Spinal cord (tissue), 10 donors: ENCODE data around the gene CD48. TPM values are rescaled to one million over a fixed set of nuclear protein-coding genes. Genes with fewer than 3 reads are reported as not detected.
"Not testable (repeated sequence)": the region's sequence is repeated elsewhere in the genome, so short reads cannot be mapped to it uniquely, and the experiment has no call there.

Source experiments
- DNase-seq, 6 donors: peaks; one replicate each; pipeline versions ENCODE4 v3.0.0 to v3.0.0-alpha.2; 2013 to 2015; ENCODE audit warnings: low spot score in 6 of 6, low read depth in 4 of 6
- H3K27ac ChIP-seq: one replicate; pipeline ENCODE4 v1.5.1; 2013; ENCODE audit warnings: low read depth, low read length, control low read depth
- H3K27me3 ChIP-seq: one replicate; pipeline ENCODE4 v1.6.1; 2013; ENCODE audit warnings: low read length; ENCODE audit not compliant: control insufficient read depth, insufficient read depth
- H3K36me3 ChIP-seq: one replicate; pipeline ENCODE4 v1.6.1; 2013; ENCODE audit warnings: low read length; ENCODE audit not compliant: control insufficient read depth, insufficient read depth
- H3K4me1 ChIP-seq: one replicate; pipeline ENCODE4 v1.6.1; 2013; ENCODE audit warnings: low read length; ENCODE audit not compliant: control insufficient read depth, insufficient read depth
- H3K4me3 ChIP-seq: one replicate; pipeline ENCODE4 v1.5.1; 2013; ENCODE audit warnings: low read depth, low read length, control low read depth
- H3K9me3 ChIP-seq: one replicate; pipeline ENCODE4 v1.6.1; 2013; ENCODE audit warnings: low read length; ENCODE audit not compliant: control insufficient read depth, insufficient read depth
- WGBS: methylation state at CpG from one replicate; pipeline ENCODE4 v1.1.5; 2013; ENCODE audit warnings: missing lambda C conversion rate; ENCODE audit not compliant: insufficient coverage; 5-methylcytosine and 5-hydroxymethylcytosine counted together
- polyA plus RNA-seq, 2 donors: library from polyadenylated mRNA; unstranded; fragments of 120-200 nt; gene quantifications; one replicate each; pipeline ENCODE4 v1.2.1, GENCODE V29; 2013; ENCODE audit not compliant: insufficient read length in 2 of 2
- total RNA-seq, 2 donors: library from RNA; depleted of rRNA in 1 of 2; stranded (reverse); fragments of 120-200 nt in 1 of 2; fragments of >200 nt in 1 of 2; gene quantifications; one replicate each; pipeline versions ENCODE4 v1.2.3 to v1.2.4, GENCODE V29; 2013 to 2014
- donor health status: healthy.

The CD48 gene
- total and polyA plus RNA-seq, 4 donors: 0.62 to 9.4 (median 1.1) TPM; not detected in 1

DNA sequence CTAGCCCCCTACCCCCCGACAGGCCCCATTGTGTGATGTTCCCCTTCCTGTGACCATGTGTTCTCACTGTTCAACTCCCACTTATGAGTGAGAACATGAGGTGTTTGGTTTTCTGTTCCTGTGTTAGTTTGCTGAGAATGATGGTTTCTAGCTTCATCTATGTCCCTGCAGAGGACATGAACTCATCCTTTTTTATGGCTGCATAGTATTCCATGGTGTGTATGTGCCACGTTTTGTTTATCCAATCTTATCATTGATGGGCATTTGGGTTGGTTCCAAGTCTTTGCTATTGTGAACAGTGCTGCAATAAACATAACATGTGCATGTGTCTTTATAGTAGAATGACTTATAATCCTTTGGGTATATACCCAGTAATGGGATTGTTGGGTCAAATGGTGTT, 19.9 kb upstream of the CD48 start:
- H3K36me3 ChIP-seq, H3K27ac ChIP-seq, DNase-seq, H3K27me3 ChIP-seq, H3K9me3 ChIP-seq, H3K4me3 ChIP-seq, H3K4me1 ChIP-seq: not testable (repeated sequence)
- 80% methylated on average over 1 of the region's 2 CpGs for whole genome bisulfite sequencing

GRCh38 chr1:160727316-160727640, 15.7 kb upstream of the CD48 start:
- no peak for DNase-seq
- H3K27me3 ChIP-seq: no peaks in the 10 kb centered on the region
- no peaks in the 10 kb centered on the region for H3K36me3 ChIP-seq
- no peak overlapping the region for H3K27ac ChIP-seq
- no peaks in the 10 kb centered on the region for H3K4me1 ChIP-seq
- no peaks in the 10 kb centered on the region for H3K9me3 ChIP-seq
- no peak overlapping the region for H3K4me3 ChIP-seq

DNA sequence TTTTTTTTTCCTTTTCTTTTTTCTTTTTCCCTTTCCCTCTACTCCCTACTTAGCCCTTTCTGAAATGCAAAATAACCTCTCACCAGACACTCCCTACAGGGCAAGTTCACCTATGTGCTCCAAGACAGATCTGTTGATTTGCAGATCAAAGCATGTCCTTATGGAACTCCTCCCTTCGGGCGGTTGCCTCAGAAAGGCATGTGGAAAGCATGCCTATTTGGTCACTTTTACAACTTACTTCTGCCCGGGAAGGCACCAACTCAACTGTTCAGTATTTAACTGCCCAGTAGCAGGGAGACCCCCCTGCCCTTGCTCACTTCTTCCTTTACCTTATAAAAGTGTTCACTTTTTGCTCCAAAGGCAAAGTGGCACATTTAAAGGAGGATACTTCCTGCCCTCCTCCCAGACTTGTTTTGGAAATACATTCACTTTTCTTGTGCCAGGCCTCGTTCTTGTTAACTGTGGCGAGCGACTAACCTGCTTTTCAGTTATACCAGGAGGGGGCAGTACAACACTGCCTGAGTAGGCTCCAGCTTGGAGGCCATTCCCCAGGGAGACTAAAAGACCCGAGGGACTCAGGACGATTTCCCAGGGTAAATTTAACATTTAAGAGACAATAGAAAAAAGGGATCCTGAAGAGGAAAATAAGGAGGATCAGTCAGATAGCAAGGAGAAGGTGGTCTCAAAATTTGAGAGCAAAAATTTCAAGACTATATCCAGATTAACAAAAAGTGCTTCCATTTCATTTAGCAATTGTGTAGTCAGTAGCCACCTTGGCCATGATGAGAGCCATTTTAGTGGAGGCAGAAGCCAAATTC, 15.1 kb upstream of the CD48 start:
- Histone ChIP-seq H3K4me1 (no peaks in the 10 kb centered on the region), H3K27ac (no peak overlapping the region), H3K4me3 (no peak overlapping the region), H3K27me3 (no peaks in the 10 kb centered on the region), H3K9me3 (no peaks in the 10 kb centered on the region), H3K36me3 (no peaks in the 10 kb centered on the region)
- 15% methylated on average over 8 of the region's 8 CpGs for WGBS
- peak; percentile 33 to 89 (median 57) for DNase-seq

- Histone ChIP-seq H3K4me1 (no peaks in the 10 kb centered on the region), H3K4me3 (no peak overlapping the region), H3K36me3 (no peaks in the 10 kb centered on the region), H3K27ac (no peak overlapping the region), H3K9me3 (no peaks in the 10 kb centered on the region), H3K27me3 (no peaks in the 10 kb centered on the region)
- DNase-seq: no peak
- WGBS: no CpG with 5 or more reads among the region's 3 CpGs
Measured at GRCh38 chr1:160726114-160726497, 14.5 kb upstream of the CD48 start.

- no peaks in the 10 kb centered on the region for H3K27me3 ChIP-seq
- H3K4me3 ChIP-seq: no peak overlapping the region
- H3K4me1 ChIP-seq: no peaks in the 10 kb centered on the region
- H3K9me3 ChIP-seq: no peaks in the 10 kb centered on the region
- WGBS: 74% methylated on average over 6 of the region's 11 CpGs
- H3K27ac ChIP-seq: no peak overlapping the region
- H3K36me3 ChIP-seq: no peaks in the 10 kb centered on the region
- DNase-seq: no peak
Measured at GRCh38 chr1:160724465-160725242, 13.0 kb upstream of the CD48 start.

- Histone ChIP-seq H3K27ac (no peak overlapping the region), H3K36me3 (no peaks in the 10 kb centered on the region), H3K27me3 (no peaks in the 10 kb centered on the region), H3K9me3 (no peaks in the 10 kb centered on the region), H3K4me3 (no peak overlapping the region), H3K4me1 (no peaks in the 10 kb centered on the region)
- DNase-seq: no peak
- no CpG with 5 or more reads among the region's 2 CpGs for WGBS
Measured at GRCh38 chr1:160723332-160723731, 11.7 kb upstream of the CD48 start.

- 23% methylated on average over 8 of the region's 10 CpGs for WGBS
- Histone ChIP-seq H3K36me3 (no peaks in the 10 kb centered on the region), H3K4me1 (no peaks in the 10 kb centered on the region), H3K27ac (no peak overlapping the region), H3K9me3 (no peaks in the 10 kb centered on the region), H3K4me3 (no peak overlapping the region), H3K27me3 (no peaks in the 10 kb centered on the region)
- peak in 2 of 6 donors; percentile 51 to 59 for DNase-seq
Measured at GRCh38 chr1:160722726-160723125, 11.1 kb upstream of the CD48 start.

GRCh38 chr1:160721473-160721872, 9.9 kb upstream of the CD48 start:
- Histone ChIP-seq H3K27ac (no peak overlapping the region), H3K4me1 (no peaks in the 10 kb centered on the region), H3K36me3 (no peaks in the 10 kb centered on the region), H3K27me3 (no peaks in the 10 kb centered on the region), H3K9me3 (no peaks in the 10 kb centered on the region), H3K4me3 (no peak overlapping the region)
- no peak for DNase-seq

DNA sequence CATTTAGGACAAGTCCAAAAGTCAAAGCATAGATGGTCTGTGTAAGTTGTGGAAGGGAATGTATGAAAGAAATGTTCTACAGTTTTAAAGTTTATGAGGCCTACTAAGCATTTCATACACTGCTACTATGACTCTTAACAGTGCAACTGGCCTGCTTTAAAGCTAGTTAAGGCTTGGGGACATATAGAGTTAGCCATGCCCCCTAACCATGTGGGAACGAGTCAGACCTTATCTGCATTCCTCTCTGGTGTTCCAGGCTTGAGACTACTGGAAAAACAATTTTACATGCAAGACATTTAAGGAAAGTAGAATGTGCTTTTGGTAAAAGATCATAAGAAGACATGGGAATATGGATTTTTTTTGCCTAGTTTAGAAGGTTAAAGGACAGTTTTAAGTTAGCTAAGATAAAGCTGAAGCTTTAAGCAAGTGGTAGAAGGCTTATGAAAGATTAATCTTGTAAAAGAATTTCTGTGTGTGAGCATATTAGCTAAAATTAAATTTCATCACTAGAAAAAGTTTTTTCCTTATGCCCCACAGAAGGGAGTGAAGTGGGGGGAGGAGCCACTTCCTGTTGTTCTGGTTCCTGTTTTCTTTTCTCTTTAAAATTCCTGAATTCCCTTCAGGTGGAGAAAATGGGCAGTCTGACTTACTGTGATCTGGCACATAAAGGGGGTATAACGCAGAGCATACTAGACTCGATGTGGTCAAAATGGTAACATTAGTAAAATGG, 8.9 kb upstream of the CD48 start:
- Histone ChIP-seq H3K36me3 (no peaks in the 10 kb centered on the region), H3K27me3 (no peaks in the 10 kb centered on the region), H3K4me3 (no peak overlapping the region), H3K27ac (no peak overlapping the region), H3K9me3 (no peaks in the 10 kb centered on the region), H3K4me1 (no peaks in the 10 kb centered on the region)
- 100% methylated on average over 1 of the region's 3 CpGs for WGBS
- DNase-seq: no peak
